Measurements from ENCODE around the gene OR2L2. TPM values are rescaled to one million over a fixed set of nuclear protein-coding genes. Genes with fewer than 3 reads are reported as not detected.
"Not testable (repeated sequence)": the region's sequence is repeated elsewhere in the genome, so short reads cannot be mapped to it uniquely, and the experiment has no call there.

The OR2L2 gene
- total and polyA plus RNA-seq, 3 experiments from 2014 or later, result not detected

GRCh38 chr1:248045209-248045608, 15.3 kb downstream of the OR2L2 start:
- H3K27ac Mint-ChIP-seq, result no peak overlapping the region
- no peaks in the 10 kb centered on the region for H3K4me1 Mint-ChIP-seq
- ChIA-PET POLR2A (no interaction called here), CTCF (no interaction called here)
- Histone ChIP-seq H3K27me3 (ENCODE audit: insufficient read depth, low read length, poor library complexity, severe bottlenecking) (no peaks in the 10 kb centered on the region), H3K36me3 (ENCODE audit: insufficient read depth, low read length) (no peaks in the 10 kb centered on the region), H3K9me3 (ENCODE audit: low read length) (no peaks in the 10 kb centered on the region), H3K4me1 (ENCODE audit: insufficient read depth, low read length) (no peaks in the 10 kb centered on the region), H3K27ac (ENCODE audit: low read depth, low read length) (no peak overlapping the region), H3K4me3 (ENCODE audit: low read length) (no peak overlapping the region)
- H3K27me3 Mint-ChIP-seq, result no peaks in the 10 kb centered on the region
- DNase-seq, result no peak
- no peaks in the 10 kb centered on the region for H3K36me3 Mint-ChIP-seq
- H3K4me3 Mint-ChIP-seq, result no peak overlapping the region
- H3K9me3 Mint-ChIP-seq, result peaks cover 3 to 23% (median 12%) of the 10 kb centered on the region in 5 donors

GRCh38 chr1:248046536-248046935, 16.7 kb downstream of the OR2L2 start, which contains the start of gene OR2L3:
Gene OR2L3 (plus strand): TSS chr1:248046836. CDS start chr1:248060682, 13,846 bp downstream.
- Mint-ChIP-seq H3K4me3 (no peak within 1 kb of the TSS), H3K27me3 (no peaks in the 10 kb centered on the region), H3K27ac (no peak within 1 kb of the TSS), H3K9me3 (peaks cover 7 to 15% (median 13%) of the 10 kb centered on the region in 5 donors), H3K4me1 (no peaks in the 10 kb centered on the region), H3K36me3 (no peaks in the 10 kb centered on the region)
- CTCF ChIA-PET, result no interaction called here
- Histone ChIP-seq H3K4me1 (ENCODE audit: insufficient read depth, low read length) (no peaks in the 10 kb centered on the region), H3K27me3 (ENCODE audit: insufficient read depth, low read length, poor library complexity, severe bottlenecking) (no peaks in the 10 kb centered on the region), H3K4me3 (ENCODE audit: low read length) (no peak within 1 kb of the TSS), H3K9me3 (ENCODE audit: low read length) (no peaks in the 10 kb centered on the region), H3K36me3 (ENCODE audit: insufficient read depth, low read length) (no peaks in the 10 kb centered on the region), H3K27ac (ENCODE audit: low read depth, low read length) (no peak within 1 kb of the TSS)
- DNase-seq, result no peak
- POLR2A ChIA-PET, result no interaction called here

DNA sequence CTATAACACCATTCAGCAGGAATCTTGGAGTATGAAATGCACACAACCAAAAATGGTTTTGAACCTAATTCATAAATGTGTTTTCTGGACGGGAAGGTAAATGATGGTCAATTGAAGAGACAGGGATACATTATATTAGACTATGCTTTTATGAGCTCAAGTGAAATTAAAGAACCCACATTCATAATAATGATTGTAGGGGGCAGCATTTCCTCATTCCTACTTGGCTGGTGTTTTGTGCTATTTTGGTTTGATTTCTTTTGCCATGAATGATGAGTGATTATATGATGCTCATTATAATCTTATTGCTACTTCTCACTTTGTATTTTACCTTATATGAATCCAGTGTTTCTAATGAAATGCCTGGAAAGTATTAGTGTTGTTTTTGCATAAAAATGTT, 17.1 kb downstream of the OR2L2 start:
- POLR2A ChIA-PET, result no interaction called here
- Mint-ChIP-seq H3K9me3 (peaks cover 7 to 15% (median 13%) of the 10 kb centered on the region in 5 donors), H3K27me3 (no peaks in the 10 kb centered on the region), H3K4me1 (no peaks in the 10 kb centered on the region), H3K27ac (no peak overlapping the region), H3K4me3 (no peak overlapping the region), H3K36me3 (no peaks in the 10 kb centered on the region)
- Histone ChIP-seq H3K4me1 (ENCODE audit: insufficient read depth, low read length) (no peaks in the 10 kb centered on the region), H3K36me3 (ENCODE audit: insufficient read depth, low read length) (no peaks in the 10 kb centered on the region), H3K9me3 (ENCODE audit: low read length) (no peaks in the 10 kb centered on the region), H3K27me3 (ENCODE audit: insufficient read depth, low read length, poor library complexity, severe bottlenecking) (no peaks in the 10 kb centered on the region), H3K4me3 (ENCODE audit: low read length) (no peak overlapping the region), H3K27ac (ENCODE audit: low read depth, low read length) (no peak overlapping the region)
- no peak for DNase-seq
- CTCF ChIA-PET, result no interaction called here

DNA sequence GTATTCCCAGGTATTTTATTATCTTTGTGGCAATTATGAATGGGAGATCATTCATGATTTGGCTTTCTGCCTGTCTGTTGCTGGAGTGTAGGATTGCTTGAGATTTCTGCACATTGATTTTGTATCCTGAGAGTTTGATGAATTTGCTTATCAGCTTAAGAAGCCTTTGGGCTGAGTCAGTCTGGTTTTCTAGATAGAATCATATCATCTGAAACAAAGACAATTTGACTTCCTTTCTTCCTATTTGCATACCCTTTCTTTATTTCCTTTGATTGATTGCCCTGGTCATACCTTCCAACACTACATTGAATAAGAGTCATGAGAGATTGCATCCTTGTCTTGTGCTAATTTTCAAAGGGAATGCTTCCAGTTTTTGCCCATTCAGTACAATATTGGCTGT, 24.8 kb downstream of the OR2L2 start:
- Histone ChIP-seq H3K27me3 (ENCODE audit: insufficient read depth, low read length, poor library complexity, severe bottlenecking) (no peaks in the 10 kb centered on the region), H3K4me1 (ENCODE audit: insufficient read depth, low read length) (no peaks in the 10 kb centered on the region), H3K9me3 (ENCODE audit: low read length) (no peaks in the 10 kb centered on the region), H3K4me3 (ENCODE audit: low read length) (no peak overlapping the region), H3K36me3 (ENCODE audit: insufficient read depth, low read length) (no peaks in the 10 kb centered on the region), H3K27ac (ENCODE audit: low read depth, low read length) (no peak overlapping the region)
- H3K36me3 Mint-ChIP-seq, result no peaks in the 10 kb centered on the region
- H3K4me3 Mint-ChIP-seq, result no peak overlapping the region
- peaks cover 9 to 20% (median 19%) of the 10 kb centered on the region in 5 donors for H3K9me3 Mint-ChIP-seq
- H3K27ac Mint-ChIP-seq, result no peak overlapping the region
- ChIA-PET POLR2A (no interaction called here), CTCF (no interaction called here)
- no peak for DNase-seq
- no peaks in the 10 kb centered on the region for H3K4me1 Mint-ChIP-seq
- H3K27me3 Mint-ChIP-seq, result no peaks in the 10 kb centered on the region

GRCh38 chr1:248055261-248055660, 25.4 kb downstream of the OR2L2 start:
- no peak overlapping the region for H3K27ac Mint-ChIP-seq
- Histone ChIP-seq H3K4me1 (ENCODE audit: insufficient read depth, low read length) (no peaks in the 10 kb centered on the region), H3K27ac (ENCODE audit: low read depth, low read length) (no peak overlapping the region), H3K36me3 (ENCODE audit: insufficient read depth, low read length) (no peaks in the 10 kb centered on the region), H3K9me3 (ENCODE audit: low read length) (no peaks in the 10 kb centered on the region), H3K27me3 (ENCODE audit: insufficient read depth, low read length, poor library complexity, severe bottlenecking) (no peaks in the 10 kb centered on the region), H3K4me3 (ENCODE audit: low read length) (no peak overlapping the region)
- H3K36me3 Mint-ChIP-seq, result no peaks in the 10 kb centered on the region
- H3K4me1 Mint-ChIP-seq, result no peaks in the 10 kb centered on the region
- CTCF ChIA-PET, result no interaction called here
- no peaks in the 10 kb centered on the region for H3K27me3 Mint-ChIP-seq
- POLR2A ChIA-PET, result no interaction called here
- H3K9me3 Mint-ChIP-seq, result peaks cover 4 to 20% (median 20%) of the 10 kb centered on the region in 5 donors
- H3K4me3 Mint-ChIP-seq, result no peak overlapping the region
- no peak for DNase-seq

DNA sequence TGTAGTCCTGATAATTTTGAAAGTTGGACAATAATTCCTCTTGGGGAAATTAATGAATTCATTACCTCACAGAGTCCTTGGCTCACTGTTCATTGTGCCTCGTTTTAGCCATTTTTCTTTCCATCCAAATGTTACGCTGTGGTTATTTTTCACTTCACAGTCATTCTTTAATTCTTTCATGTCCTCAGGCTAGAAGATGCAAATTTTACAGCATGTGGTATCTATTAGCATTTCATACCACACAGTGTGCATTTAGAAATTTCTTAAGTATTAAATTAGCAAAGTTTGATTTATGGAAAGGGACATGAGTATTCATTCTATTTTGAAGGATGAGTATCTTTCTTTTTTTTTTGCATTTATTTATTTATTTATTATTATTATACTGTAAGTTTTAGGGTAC, 35.2 kb downstream of the OR2L2 start:
- Histone ChIP-seq H3K4me1 (ENCODE audit: insufficient read depth, low read length) (no peaks in the 10 kb centered on the region), H3K36me3 (ENCODE audit: insufficient read depth, low read length) (no peaks in the 10 kb centered on the region), H3K27me3 (ENCODE audit: insufficient read depth, low read length, poor library complexity, severe bottlenecking) (no peaks in the 10 kb centered on the region), H3K9me3 (ENCODE audit: low read length) (no peaks in the 10 kb centered on the region), H3K27ac (ENCODE audit: low read depth, low read length) (no peak overlapping the region), H3K4me3 (ENCODE audit: low read length) (no peak overlapping the region)
- Mint-ChIP-seq H3K27ac (no peak overlapping the region), H3K4me3 (no peak overlapping the region), H3K27me3 (no peaks in the 10 kb centered on the region), H3K4me1 (no peaks in the 10 kb centered on the region), H3K9me3 (peaks cover 0 to 8% (median 5%) of the 10 kb centered on the region in 5 donors), H3K36me3 (no peaks in the 10 kb centered on the region)
- POLR2A ChIA-PET, result no interaction called here
- DNase-seq, result no peak
- CTCF ChIA-PET, result no interaction called here

- no peaks in the 10 kb centered on the region for H3K36me3 Mint-ChIP-seq
- H3K27me3 ChIP-seq (ENCODE audit: insufficient read depth, low read length, poor library complexity, severe bottlenecking), result no peaks in the 10 kb centered on the region
- no peaks in the 10 kb centered on the region for H3K4me1 Mint-ChIP-seq
- DNase-seq, result no peak
- no peaks in the 10 kb centered on the region for H3K27me3 Mint-ChIP-seq
- ChIA-PET POLR2A (no interaction called here), CTCF (no interaction called here)
- no peak overlapping the region for H3K27ac ChIP-seq (ENCODE audit: low read depth, low read length)
- H3K4me1 ChIP-seq (ENCODE audit: insufficient read depth, low read length), result no peaks in the 10 kb centered on the region
- peaks cover 0 to 8% (median 5%) of the 10 kb centered on the region in 5 donors for H3K9me3 Mint-ChIP-seq
- no peak overlapping the region for H3K4me3 Mint-ChIP-seq
- no peaks in the 10 kb centered on the region for H3K9me3 ChIP-seq (ENCODE audit: low read length)
- H3K27ac Mint-ChIP-seq, result no peak overlapping the region
- H3K36me3 ChIP-seq (ENCODE audit: insufficient read depth, low read length), result no peaks in the 10 kb centered on the region
- no peak overlapping the region for H3K4me3 ChIP-seq (ENCODE audit: low read length)
These were observed 35.7 kb downstream of the OR2L2 start for GRCh38 chr1:248065604-248066003.

DNA sequence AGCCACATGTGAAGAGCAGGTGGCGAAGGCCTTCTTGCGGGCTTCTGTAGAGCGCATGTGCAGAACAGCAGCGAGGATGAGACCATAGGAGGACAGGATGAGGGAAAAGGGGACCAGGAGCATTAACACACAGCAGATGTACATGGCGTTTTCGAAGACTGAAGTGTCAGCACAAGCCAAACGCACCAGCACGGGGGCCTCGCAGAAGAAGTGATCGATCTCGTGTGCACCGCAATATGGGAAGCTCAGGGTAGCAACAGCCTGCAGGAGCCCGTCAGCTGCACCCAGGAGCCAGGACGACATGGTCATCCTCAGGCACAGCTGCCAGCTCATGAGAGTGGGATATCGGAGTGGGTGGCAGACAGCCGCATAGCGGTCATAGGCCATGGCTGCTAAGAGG, 54.0 kb downstream of the OR2L2 start:
- H3K4me3 ChIP-seq (ENCODE audit: low read length); H3K9me3 ChIP-seq (ENCODE audit: low read length); H3K27ac ChIP-seq (ENCODE audit: low read depth, low read length); DNase-seq; H3K36me3 ChIP-seq (ENCODE audit: insufficient read depth, low read length); POLR2A ChIA-PET; CTCF ChIA-PET; H3K36me3 Mint-ChIP-seq; H3K4me1 Mint-ChIP-seq; H3K4me3 Mint-ChIP-seq; H3K27ac Mint-ChIP-seq; H3K27me3 Mint-ChIP-seq; H3K4me1 ChIP-seq (ENCODE audit: insufficient read depth, low read length); H3K9me3 Mint-ChIP-seq; H3K27me3 ChIP-seq (ENCODE audit: insufficient read depth, low read length, poor library complexity, severe bottlenecking): not testable (repeated sequence)
